Stomach (tissue), 4 donors: ENCODE measurements around the gene TSC22D1.
A peak's percentile ranks its signal among the peaks of the same experiment; 100 is the strongest.

Experiments
- EP300 ChIP-seq: sonication (generic); formaldehyde crosslinking; IDR thresholded peaks from one replicate; pipeline ENCODE4 v1.6.1; 2017; ENCODE audit warnings: antibody characterized with exemption
- POLR2A ChIP-seq, 4 donors: fragments of 450-650 bp; IDR thresholded peaks; one replicate each; pipeline ENCODE4 v1.6.1; 2016; ENCODE audit warnings: antibody characterized with exemption in 4 of 4, control low read depth in 2 of 4, mild to moderate bottlenecking in 1 of 4, moderate library complexity in 1 of 4

DNA sequence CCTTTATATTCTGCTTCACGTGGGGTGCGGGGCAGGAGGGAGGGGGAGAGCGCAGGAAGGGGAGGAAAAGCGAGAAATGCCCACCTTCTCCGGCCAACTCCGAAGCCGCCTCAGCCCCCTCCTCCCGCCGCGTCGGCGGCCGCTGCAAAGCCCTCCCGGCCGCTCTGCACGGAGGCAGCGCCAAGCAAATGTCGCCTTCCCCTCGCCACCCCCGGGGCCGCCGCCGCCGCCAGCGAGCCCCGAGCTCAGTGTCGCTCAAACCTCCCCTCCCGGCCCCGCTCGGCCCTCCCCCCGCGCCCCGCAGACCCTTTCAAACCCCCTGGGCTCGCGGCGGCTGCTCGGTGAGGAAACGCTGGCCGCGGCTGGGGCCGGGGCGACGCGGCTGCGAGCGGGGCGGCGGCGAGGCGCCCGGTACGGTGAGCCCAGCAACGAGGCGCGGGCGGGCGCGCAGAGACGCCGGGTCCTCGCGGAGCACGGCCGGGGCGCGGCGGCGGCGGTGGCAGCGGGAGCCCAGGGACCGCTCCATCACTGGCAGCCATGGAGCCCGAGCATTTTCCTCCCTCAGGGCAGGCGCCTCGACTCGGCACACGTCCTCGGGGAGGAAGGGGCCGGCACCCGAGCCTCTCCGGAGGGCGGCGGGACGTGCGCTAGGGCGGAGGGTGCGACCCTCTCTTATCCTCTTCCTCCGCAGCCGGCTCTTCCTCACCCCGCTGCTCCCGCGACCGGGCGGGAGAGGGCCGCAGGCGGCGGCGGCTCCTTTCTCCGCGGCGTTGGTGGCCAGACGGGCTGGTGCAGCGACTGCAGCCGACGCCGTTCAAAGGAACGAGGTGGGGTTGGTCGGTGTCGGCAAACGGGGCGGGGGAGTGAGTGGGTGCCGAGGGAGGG is 463 bp upstream of the TSC22D1 start:
- TF ChIP-seq POLR2A (IDR thresholded peaks at IDR 0.05) (peak in 1 of 4 donors; percentile 51), EP300 (no peak)
